ENCODE measurements around the gene EPOP. TPM values are rescaled to one million over a fixed set of nuclear protein-coding genes. Genes with fewer than 3 reads are reported as not detected.

EPOP gene
- total and polyA plus RNA-seq, 2 of the 13 experiments (the other 11 are each of a cell fraction or from before 2014, with no cell fraction given) = 14.7 to 37.8 TPM

DNA sequence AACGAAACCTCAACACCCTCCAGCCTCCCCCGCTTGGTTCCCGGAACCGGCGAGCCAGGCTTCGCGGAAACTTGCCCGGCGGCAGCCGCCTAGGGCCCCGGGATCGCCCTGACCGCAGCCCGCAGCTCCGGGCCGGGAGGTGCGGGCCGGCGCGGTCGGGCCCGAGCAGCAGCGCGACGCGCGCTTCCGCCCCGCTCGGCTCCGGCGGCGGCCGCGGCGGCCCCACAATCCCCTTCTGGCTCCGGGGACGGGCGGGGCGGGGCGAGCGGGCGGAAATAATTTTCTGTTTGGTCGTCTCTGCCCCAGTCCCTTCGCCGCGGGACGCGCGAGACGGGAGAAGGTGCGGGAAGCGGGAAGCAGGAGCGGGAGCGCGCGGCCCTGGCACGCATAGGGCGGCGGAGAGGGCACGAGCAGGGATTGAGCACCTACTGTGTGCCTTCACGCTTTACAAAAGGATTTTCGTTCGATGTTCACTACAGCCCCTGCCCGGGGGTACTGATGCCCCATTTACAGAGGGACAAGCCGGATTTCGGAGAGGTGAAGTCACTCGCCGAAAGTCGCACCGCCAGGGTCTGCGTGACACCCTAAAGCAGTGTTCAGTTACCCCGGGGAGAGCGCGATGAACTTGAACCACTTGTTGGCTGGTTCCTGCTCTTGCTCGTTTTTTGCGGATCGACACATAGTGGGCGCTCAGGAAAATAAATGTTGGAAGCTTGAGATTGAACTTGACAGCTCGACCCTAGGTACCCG is 27.6 kb upstream of the EPOP start (continued):
- TF ChIP-seq, protein P1, sequence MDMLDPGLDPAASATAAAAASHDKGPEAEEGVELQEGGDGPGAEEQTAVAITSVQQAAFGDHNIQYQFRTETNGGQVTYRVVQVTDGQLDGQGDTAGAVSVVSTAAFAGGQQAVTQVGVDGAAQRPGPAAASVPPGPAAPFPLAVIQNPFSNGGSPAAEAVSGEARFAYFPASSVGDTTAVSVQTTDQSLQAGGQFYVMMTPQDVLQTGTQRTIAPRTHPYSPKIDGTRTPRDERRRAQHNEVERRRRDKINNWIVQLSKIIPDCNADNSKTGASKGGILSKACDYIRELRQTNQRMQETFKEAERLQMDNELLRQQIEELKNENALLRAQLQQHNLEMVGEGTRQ (IDR thresholded peaks at IDR 0.05; ENCODE audit: low read depth, low read length) = no peak
- TF ChIP-seq, protein P1 (CRISPR knock-in tag; IDR thresholded peaks at IDR 0.05; ENCODE audit: borderline replicate concordance) = no peak
- TF ChIP-seq ZNF564 (CRISPR knock-in tag; IDR thresholded peaks at IDR 0.05) (peak; percentile 50; the same call in 1 of the 2 replicates), ZFP91 (CRISPR knock-in tag; IDR thresholded peaks at IDR 0.05; ENCODE audit: borderline replicate concordance) (peak; percentile 84), ZNF121 (CRISPR knock-in tag; IDR thresholded peaks at IDR 0.05) (peak; percentile 63), GRHL1 (CRISPR knock-in tag; conservative IDR thresholded peaks at IDR 0.05) (no peak), ZBTB7A (CRISPR knock-in tag; IDR thresholded peaks at IDR 0.05) (no peak), ZNF513 (CRISPR knock-in tag; conservative IDR thresholded peaks at IDR 0.05) (no peak), RFX3 (CRISPR knock-in tag; IDR thresholded peaks at IDR 0.05) (no peak), SOX6 (IDR thresholded peaks at IDR 0.05) (no peak), SOX6 (CRISPR knock-in tag; IDR thresholded peaks at IDR 0.05) (peak; percentile 44), ZNF33A (CRISPR knock-in tag; IDR thresholded peaks at IDR 0.05; ENCODE audit: borderline replicate concordance) (no peak), NCOA2 (CRISPR knock-in tag; IDR thresholded peaks at IDR 0.05) (peak; percentile 80), NONO (IDR thresholded peaks at IDR 0.05) (no peak), NONO (CRISPR knock-in tag; conservative IDR thresholded peaks at IDR 0.05) (peak; percentile 95), SNAPC4 (CRISPR knock-in tag; IDR thresholded peaks at IDR 0.05) (0 out of 2 replicates have a peak, but pooled peaks have one; percentile 76), SRSF4 (IDR thresholded peaks at IDR 0.05; ENCODE audit: low read depth, low read length, poor library complexity, severe bottlenecking) (peak; percentile 63)
